Astrocyte of the cerebellum (primary cell): ENCODE data around the gene JPH3.

Source experiments
- DNase-seq: peaks from one replicate; pipeline ENCODE4 v3.0.0-alpha.2; 2011; ENCODE audit warnings: low read depth
- H3K4me3 ChIP-seq: 2 replicates; pipeline ENCODE4 v1.5.1; 2011; ENCODE audit warnings: mild to moderate bottlenecking, low read depth, low read length, moderate library complexity
- CTCF ChIP-seq: IDR thresholded peaks from 2 replicates; pipeline ENCODE4 v1.5.1; 2012; ENCODE audit warnings: low read length, low read depth, moderate library complexity, mild to moderate bottlenecking; ENCODE audit errors: missing control alignments
- in situ Hi-C: cut with HindIII; loops from 2 replicates; pipeline ENCODE4 v1.10.0; 2017; ENCODE audit warnings: low sequenced_read_pairs

The JPH3 gene

DNA sequence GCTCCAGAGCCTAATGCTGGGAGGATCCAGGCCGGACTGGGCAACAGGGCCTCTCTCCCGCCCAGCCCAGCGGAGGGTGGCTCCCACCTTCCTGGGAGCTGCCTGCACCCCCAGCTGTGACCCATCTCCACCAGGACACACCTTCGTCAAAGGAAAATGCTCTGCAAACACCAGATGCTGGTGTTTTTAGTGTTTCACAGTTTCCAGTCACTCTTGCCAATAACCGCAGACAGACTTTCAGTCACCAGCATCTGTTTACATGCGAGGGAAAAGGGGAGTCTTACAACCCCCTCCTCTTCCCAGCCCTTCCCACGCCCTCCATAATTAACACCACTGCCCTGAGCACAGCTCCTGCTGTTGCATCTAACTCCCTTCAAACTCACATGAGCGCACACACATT, 138.1 kb downstream of the JPH3 start:
- in situ Hi-C loops, result no loop called here
- DNase-seq, result peak; percentile 67
- H3K4me3 ChIP-seq, result no peak overlapping the region
- TF ChIP-seq CTCF, result no peak

DNA sequence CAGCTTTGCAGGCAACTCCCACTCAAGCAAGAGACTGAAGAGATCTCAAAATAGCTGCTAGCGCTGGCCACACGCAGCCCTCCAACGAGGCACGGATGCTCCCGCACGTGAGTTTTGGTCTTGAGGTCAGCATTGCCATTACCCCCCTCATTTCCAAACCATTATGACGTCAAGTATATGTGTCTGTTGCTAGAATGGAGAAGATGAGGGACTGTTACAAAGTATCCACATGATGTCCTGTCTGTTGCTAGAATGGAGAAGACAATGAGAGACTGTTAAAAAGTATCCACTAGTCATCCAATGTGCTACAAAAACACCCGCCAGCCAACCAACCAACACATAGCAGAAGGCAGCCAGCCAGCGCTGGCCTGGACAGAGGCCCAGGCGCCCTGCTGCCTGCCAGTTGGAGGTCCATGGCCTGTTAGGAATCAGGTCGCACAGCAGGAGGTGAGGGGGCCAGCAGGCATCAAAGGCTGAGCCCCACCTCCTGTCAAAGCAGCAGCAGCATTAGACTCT, 138.7 kb downstream of the JPH3 start:
- DNase-seq, result peak; percentile 28
- no peak overlapping the region for H3K4me3 ChIP-seq
- in situ Hi-C loops, result no loop called here
- TF ChIP-seq CTCF, result no peak

DNA sequence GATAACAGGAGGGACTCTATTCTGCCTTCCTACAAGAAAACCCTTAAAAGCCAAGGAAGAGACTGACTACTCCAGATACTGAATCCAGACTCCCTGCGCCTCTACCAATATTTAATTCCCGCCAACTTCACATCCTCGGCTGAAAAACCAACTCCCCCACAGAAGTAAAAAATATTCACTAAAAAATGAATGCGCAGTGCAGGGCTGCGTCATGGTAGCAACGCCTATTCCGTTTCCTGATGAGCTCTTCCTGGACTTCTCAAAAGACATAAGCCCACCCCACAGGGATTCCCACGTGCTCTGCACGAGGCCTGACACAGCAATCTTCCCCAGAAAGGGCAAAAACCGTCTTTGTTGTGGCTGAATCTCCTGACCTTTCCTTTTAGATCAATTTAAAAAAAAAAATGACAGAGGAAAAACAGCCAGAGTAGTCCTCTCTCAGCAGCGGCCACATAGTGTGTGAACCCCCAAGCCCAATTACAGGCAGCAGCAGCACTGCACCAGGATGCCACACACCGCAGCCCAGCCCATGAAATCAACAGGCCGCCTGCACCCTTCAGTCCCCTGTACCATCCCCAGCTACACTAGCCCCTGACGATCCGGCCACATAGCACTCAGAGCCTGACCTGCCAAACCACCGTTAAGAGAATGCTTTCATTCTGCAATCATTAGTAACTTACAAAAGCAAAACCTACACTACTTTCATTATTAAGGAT, 139.6 kb downstream of the JPH3 start:
- in situ Hi-C loops, result no loop called here
- no peak overlapping the region for H3K4me3 ChIP-seq
- no peak for DNase-seq
- no peak for TF ChIP-seq CTCF

GRCh38 chr16:87742781-87743490, 140.6 kb downstream of the JPH3 start:
- in situ Hi-C loops, result no loop called here
- DNase-seq, result no peak
- H3K4me3 ChIP-seq, result no peak overlapping the region
- no peak for TF ChIP-seq CTCF

DNA sequence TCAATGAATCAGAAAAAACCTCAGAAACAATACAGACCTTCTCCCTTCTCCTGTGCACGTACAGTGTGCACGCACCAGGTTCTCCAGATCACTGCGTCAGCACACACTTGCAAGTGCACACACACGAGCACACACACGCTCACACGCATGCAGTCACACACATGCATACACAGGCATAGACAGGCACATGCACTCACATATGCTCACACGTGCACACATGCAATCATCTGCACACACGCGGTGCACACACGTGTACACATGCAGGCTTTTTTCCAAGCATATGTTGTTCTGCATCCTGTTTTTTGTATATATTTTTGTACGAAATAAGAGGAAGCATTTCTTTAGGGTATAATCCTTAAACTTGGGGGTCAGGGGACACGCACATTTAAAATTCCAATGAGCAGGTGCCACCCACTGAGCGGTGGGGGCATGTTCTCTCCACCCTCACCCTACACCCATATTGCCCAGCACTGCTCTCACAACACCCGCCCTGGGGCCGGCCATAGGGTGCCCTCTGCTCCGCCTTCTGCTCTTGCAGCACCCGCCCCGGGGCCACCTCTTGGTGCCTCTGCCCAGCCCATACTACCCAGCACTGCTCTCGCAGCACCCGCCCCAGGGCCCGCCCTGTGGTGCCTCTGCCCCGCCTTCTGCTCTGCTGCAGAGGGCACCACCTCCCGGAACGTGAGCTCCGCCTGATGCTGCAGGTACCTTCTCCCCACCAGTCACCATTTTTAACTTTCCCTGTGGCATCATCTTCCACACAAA, 142.6 kb downstream of the JPH3 start:
- in situ Hi-C loops, result no loop called here
- TF ChIP-seq CTCF, result no peak
- no peak overlapping the region for H3K4me3 ChIP-seq
- no peak for DNase-seq

DNA sequence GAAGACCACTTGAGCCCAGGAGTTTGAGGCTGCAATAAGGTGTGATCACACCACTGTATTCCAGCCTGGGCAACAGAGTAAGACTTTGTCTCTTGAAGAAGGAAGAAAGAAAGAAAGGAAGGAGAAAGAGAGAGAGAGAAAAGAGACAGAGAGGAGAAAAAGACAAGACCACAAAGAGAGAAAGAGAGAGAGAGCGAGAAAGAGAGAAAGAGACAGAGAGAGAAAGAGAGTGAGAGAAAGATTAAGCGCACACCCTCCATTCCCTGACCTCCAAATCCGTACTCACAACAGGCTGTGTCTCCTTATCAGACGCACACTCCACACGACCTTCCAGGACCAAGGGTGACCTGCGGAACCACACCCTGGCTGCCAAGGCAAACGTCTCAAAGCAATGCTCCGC, 143.9 kb downstream of the JPH3 start:
- H3K4me3 ChIP-seq, result no peak overlapping the region
- TF ChIP-seq CTCF, result no peak
- DNase-seq, result no peak
- in situ Hi-C loops, result no loop called here
